Esophagus squamous epithelium (tissue), 5 donors: ENCODE results near the gene COL15A1. TPM values are rescaled to one million over a fixed set of nuclear protein-coding genes. Genes with fewer than 3 reads are reported as not detected.

Experiments
- DNase-seq: peaks from one replicate; lab custom pipeline; 2025; lab: John Stamatoyannopoulos, UW
- H3K27ac ChIP-seq, 4 donors: fragments of 200-600 bp; sonication (generic); one replicate each; pipeline ENCODE4 v1.5.1; 2016 to 2019; ENCODE audit warnings: mild to moderate bottlenecking in 1 of 4
- H3K27me3 ChIP-seq, 4 donors: fragments of 200-600 bp; sonication (generic); 1 replicate in 3 of 4; 2 replicates in 1 of 4; pipeline versions ENCODE4 v1.5.1 to v1.6.0; 2017 to 2021; ENCODE audit warnings: antibody characterized with exemption in 1 of 4
- H3K36me3 ChIP-seq, 3 donors: fragments of 200-600 bp; sonication (generic); one replicate each; pipeline ENCODE4 v1.5.1; 2016 to 2019
- H3K4me1 ChIP-seq, 3 donors: fragments of 200-600 bp; sonication (generic); one replicate each; pipeline ENCODE4 v1.5.1; 2017 to 2019
- H3K4me3 ChIP-seq, 4 donors: fragments of 200-600 bp; sonication (generic); 1 replicate in 3 of 4; 2 replicates in 1 of 4; pipeline ENCODE4 v1.5.1; 2016 to 2019; ENCODE audit warnings: mild to moderate bottlenecking in 2 of 4, moderate library complexity in 1 of 4
- H3K9me3 ChIP-seq, 3 donors: fragments of 200-600 bp; sonication (generic); one replicate each; pipeline ENCODE4 v1.5.1; 2016 to 2019
- POLR2A ChIP-seq, 4 donors: fragments of 450-650 bp; IDR thresholded peaks; one replicate each; pipeline ENCODE4 v1.6.1; 2017; ENCODE audit warnings: antibody characterized with exemption in 4 of 4, mild to moderate bottlenecking in 4 of 4, moderate library complexity in 3 of 4
- WGBS, 2 donors: methylation state at CpG; one replicate each; pipeline ENCODE4 v1.1.5; 2018; 5-methylcytosine and 5-hydroxymethylcytosine counted together
- intact Hi-C: fragments of 100-400 bp; cut with DNase I; formaldehyde crosslinking; loops from one replicate; pipeline ENCODE4 v1.15.0; 2022
- total RNA-seq, 4 donors: library from RNA; depleted of rRNA; stranded (reverse); fragments of >200 nt; gene quantifications; one replicate each; pipeline ENCODE4 v1.1.0, GENCODE V29; 2016
- TF ChIP-seq, protein P1 (sequence below), 6 experiments: fragments of 450-650 bp in 4 of 6; fragments of 200-600 bp in 2 of 6; sonication (generic) in 2 of 6; IDR thresholded peaks; one replicate each; pipeline ENCODE4 v1.5.1; 2016 to 2019; ENCODE audit warnings: antibody characterized with exemption in 6 of 6, mild to moderate bottlenecking in 4 of 6, moderate library complexity in 4 of 6
- donor health status: DM: yes; HTN: yes; CAD: no.

Gene COL15A1
- total RNA-seq, 4 donors from 2014 or later, result 3.4 to 33.2 (median 9.7) TPM

- 84 to 93% methylated on average over 7 to 10 of the region's 10 CpGs for WGBS, 2 donors
- DNase-seq, result no peak
- Histone ChIP-seq H3K27me3 (no peaks in the 10 kb centered on the region), H3K4me3 (no peak overlapping the region), H3K9me3 (no peaks in the 10 kb centered on the region), H3K27ac (no peak overlapping the region), H3K4me1 (peaks cover 0 to 5% (median 0%) of the 10 kb centered on the region in 3 donors), H3K36me3 (peaks cover 0 to 37% (median 0%) of the 10 kb centered on the region in 3 donors)
- intact Hi-C loops, result no loop called here
- TF ChIP-seq, protein P1, sequence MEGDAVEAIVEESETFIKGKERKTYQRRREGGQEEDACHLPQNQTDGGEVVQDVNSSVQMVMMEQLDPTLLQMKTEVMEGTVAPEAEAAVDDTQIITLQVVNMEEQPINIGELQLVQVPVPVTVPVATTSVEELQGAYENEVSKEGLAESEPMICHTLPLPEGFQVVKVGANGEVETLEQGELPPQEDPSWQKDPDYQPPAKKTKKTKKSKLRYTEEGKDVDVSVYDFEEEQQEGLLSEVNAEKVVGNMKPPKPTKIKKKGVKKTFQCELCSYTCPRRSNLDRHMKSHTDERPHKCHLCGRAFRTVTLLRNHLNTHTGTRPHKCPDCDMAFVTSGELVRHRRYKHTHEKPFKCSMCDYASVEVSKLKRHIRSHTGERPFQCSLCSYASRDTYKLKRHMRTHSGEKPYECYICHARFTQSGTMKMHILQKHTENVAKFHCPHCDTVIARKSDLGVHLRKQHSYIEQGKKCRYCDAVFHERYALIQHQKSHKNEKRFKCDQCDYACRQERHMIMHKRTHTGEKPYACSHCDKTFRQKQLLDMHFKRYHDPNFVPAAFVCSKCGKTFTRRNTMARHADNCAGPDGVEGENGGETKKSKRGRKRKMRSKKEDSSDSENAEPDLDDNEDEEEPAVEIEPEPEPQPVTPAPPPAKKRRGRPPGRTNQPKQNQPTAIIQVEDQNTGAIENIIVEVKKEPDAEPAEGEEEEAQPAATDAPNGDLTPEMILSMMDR (IDR thresholded peaks at IDR 0.05), result no peak
- TF ChIP-seq POLR2A (IDR thresholded peaks at IDR 0.05), result no peak
Observed at GRCh38 chr9:99016681-99017387, 73.1 kb downstream of the COL15A1 start.

- TF ChIP-seq POLR2A (IDR thresholded peaks at IDR 0.05), result no peak
- TF ChIP-seq, protein P1 (IDR thresholded peaks at IDR 0.05), result no peak
- H3K9me3 ChIP-seq, result no peaks in the 10 kb centered on the region
- 72 to 83% methylated on average over 1 of the region's 1 CpG for WGBS, 2 donors
- H3K27me3 ChIP-seq, result no peaks in the 10 kb centered on the region
- intact Hi-C loops, result no loop called here
- H3K36me3 ChIP-seq, result peaks cover 0 to 42% (median 0%) of the 10 kb centered on the region in 3 donors
- DNase-seq, result no peak
- H3K27ac ChIP-seq, result peak overlapping the region in 3 of 4 donors; percentile 41 to 79 (median 74)
- H3K4me3 ChIP-seq, result no peak overlapping the region
- peaks cover 0 to 6% (median 0%) of the 10 kb centered on the region in 3 donors for H3K4me1 ChIP-seq
Observed at GRCh38 chr9:99018653-99019052, 74.9 kb downstream of the COL15A1 start.

- Histone ChIP-seq H3K27me3 (no peaks in the 10 kb centered on the region), H3K4me1 (peaks cover 0 to 8% (median 0%) of the 10 kb centered on the region in 3 donors), H3K36me3 (peaks cover 0 to 44% (median 0%) of the 10 kb centered on the region in 3 donors), H3K9me3 (no peaks in the 10 kb centered on the region), H3K4me3 (no peak overlapping the region), H3K27ac (peak overlapping the region; percentile 19 to 79 (median 70))
- WGBS, 2 donors, result 44 to 53% methylated on average over 3 to 4 of the region's 4 CpGs
- TF ChIP-seq, protein P1 (IDR thresholded peaks at IDR 0.05), result no peak
- no peak for TF ChIP-seq POLR2A (IDR thresholded peaks at IDR 0.05)
- intact Hi-C loops, result no loop called here
- DNase-seq, result no peak
Observed at GRCh38 chr9:99019510-99020331, 76.0 kb downstream of the COL15A1 start.

DNA sequence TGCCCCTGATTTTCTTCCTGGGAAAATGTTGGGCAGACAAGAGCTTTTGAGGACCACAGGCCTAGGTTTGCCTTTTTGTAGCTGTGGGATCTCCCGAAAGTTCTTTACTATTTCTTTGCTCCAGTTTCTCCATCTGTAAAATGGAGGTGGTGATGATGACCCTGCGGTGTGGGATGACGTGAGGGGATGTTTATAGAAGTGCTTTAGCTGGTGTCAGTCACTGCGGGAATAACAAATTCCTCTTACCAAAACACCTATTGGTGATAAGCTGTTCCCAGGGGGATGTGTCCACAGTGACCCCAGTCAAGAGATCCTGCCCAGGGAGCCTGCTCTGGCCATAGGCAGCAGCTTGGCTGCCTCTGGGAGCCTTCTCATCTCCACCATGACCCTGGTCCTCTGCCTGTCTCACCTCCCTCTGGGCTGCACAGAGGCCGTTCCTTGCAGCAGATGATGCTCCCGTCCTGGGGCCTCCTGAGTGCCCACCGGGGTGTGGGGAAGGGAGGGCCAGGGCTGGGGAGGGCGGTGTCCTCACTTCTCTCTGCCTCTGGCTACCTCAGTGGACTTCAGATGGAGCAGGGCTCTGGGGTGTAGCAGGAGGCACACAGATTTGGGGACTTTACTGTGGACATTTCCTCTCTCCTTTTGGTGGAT is 77.2 kb downstream of the COL15A1 start:
- WGBS, 2 donors, result 88 to 93% methylated on average over 3 to 4 of the region's 8 CpGs
- H3K4me1 ChIP-seq, result peaks cover 0 to 8% (median 0%) of the 10 kb centered on the region in 3 donors
- no peaks in the 10 kb centered on the region for H3K27me3 ChIP-seq
- H3K4me3 ChIP-seq, result no peak overlapping the region
- no peak for DNase-seq
- no peaks in the 10 kb centered on the region for H3K9me3 ChIP-seq
- TF ChIP-seq, protein P1 (IDR thresholded peaks at IDR 0.05), result no peak
- TF ChIP-seq POLR2A (IDR thresholded peaks at IDR 0.05), result no peak
- intact Hi-C loops, result no loop called here
- H3K27ac ChIP-seq, result peak overlapping the region in 3 of 4 donors; percentile 34 to 74 (median 65)
- H3K36me3 ChIP-seq, result peaks cover 0 to 45% (median 0%) of the 10 kb centered on the region in 3 donors
